GM23248 (cell line): ENCODE measurements around the gene LYPD8. TPM values are rescaled to one million over a fixed set of nuclear protein-coding genes. Genes with fewer than 3 reads are reported as not detected.
"Not testable (repeated sequence)": the region's sequence is repeated elsewhere in the genome, so short reads cannot be mapped to it uniquely, and the experiment has no call there.

Source experiments
- DNase-seq: peaks from one replicate; pipeline ENCODE4 v3.0.0-alpha.2; 2015
- H2AFZ ChIP-seq: fragments of 200-600 bp; sonication (generic); 2 replicates; pipeline ENCODE4 v1.6.1; 2016; ENCODE audit warnings: antibody characterized with exemption
- H3F3A ChIP-seq: fragments of 200-600 bp; sonication (generic); 2 replicates; pipeline ENCODE4 v1.6.1; 2016; ENCODE audit warnings: mild to moderate bottlenecking, antibody characterized with exemption, mixed run types; ENCODE audit not compliant: insufficient read depth
- H3K27ac ChIP-seq: fragments of 200-600 bp; sonication (generic); 2 replicates; pipeline ENCODE4 v1.5.1; 2016; ENCODE audit warnings: mild to moderate bottlenecking
- H3K27me3 ChIP-seq: fragments of 200-600 bp; sonication (generic); replicated peaks from 2 replicates; pipeline ENCODE4 v1.6.1; 2016; ENCODE audit warnings: mild to moderate bottlenecking; ENCODE audit not compliant: insufficient read depth
- H3K36me3 ChIP-seq: fragments of 200-600 bp; sonication (generic); 2 replicates; pipeline ENCODE4 v1.6.1; 2016; ENCODE audit warnings: low read depth, mild to moderate bottlenecking
- H3K4me1 ChIP-seq: fragments of 200-600 bp; sonication (generic); 2 replicates; pipeline ENCODE4 v1.6.1; 2016; ENCODE audit warnings: mild to moderate bottlenecking; ENCODE audit not compliant: insufficient read depth
- H3K4me2 ChIP-seq: fragments of 200-600 bp; sonication (generic); one replicate; pipeline ENCODE4 v1.6.1; 2016; ENCODE audit warnings: mild to moderate bottlenecking; ENCODE audit not compliant: unreplicated experiment
- H3K4me3 ChIP-seq: fragments of 200-600 bp; sonication (generic); 2 replicates; pipeline ENCODE4 v1.5.1; 2016; ENCODE audit warnings: mild to moderate bottlenecking
- H3K79me2 ChIP-seq: fragments of 200-600 bp; sonication (generic); 2 replicates; pipeline ENCODE4 v1.6.1; 2016; ENCODE audit warnings: mild to moderate bottlenecking; ENCODE audit not compliant: insufficient read depth
- H3K9ac ChIP-seq: fragments of 200-600 bp; sonication (generic); 2 replicates; pipeline ENCODE4 v1.6.1; 2016; ENCODE audit warnings: mild to moderate bottlenecking
- H3K9me2 ChIP-seq: fragments of 200-600 bp; sonication (generic); 2 replicates; pipeline ENCODE4 v1.6.1; 2016; ENCODE audit warnings: mixed run types, mild to moderate bottlenecking, moderate library complexity; ENCODE audit not compliant: insufficient read depth
- H3K9me3 ChIP-seq: fragments of 200-600 bp; sonication (generic); one replicate; pipeline ENCODE4 v1.6.1; 2017; ENCODE audit warnings: low read depth
- H4K20me1 ChIP-seq: fragments of 200-600 bp; sonication (generic); 2 replicates; pipeline ENCODE4 v1.6.0; 2016; ENCODE audit not compliant: insufficient read depth
- EZH2 ChIP-seq: fragments of 200-600 bp; sonication (generic); IDR thresholded peaks from 2 replicates; pipeline ENCODE4 v1.6.1; 2018; ENCODE audit warnings: antibody characterized with exemption, mild to moderate bottlenecking; ENCODE audit not compliant: insufficient read depth, poor library complexity, severe bottlenecking
- EZH2phosphoT487 ChIP-seq: fragments of 200-600 bp; sonication (generic); IDR thresholded peaks from 2 replicates; pipeline ENCODE4 v1.6.1; 2018; ENCODE audit warnings: antibody characterized with exemption, moderate library complexity, mild to moderate bottlenecking, low read depth; ENCODE audit not compliant: insufficient read depth
- WGBS, 2 experiments: methylation state at CpG; one replicate each; pipeline ENCODE4 v1.1.6; 2015 to 2017; ENCODE audit warnings: low lambda C conversion rate in 2 of 2, low coverage in 1 of 2; ENCODE audit errors: missing lambda C conversion rate in 2 of 2; 5-methylcytosine and 5-hydroxymethylcytosine counted together
- in situ Hi-C: fragments of 300-500 bp; cut with MboI; formaldehyde crosslinking; loops from 2 replicates; pipeline ENCODE4 v1.15.0; 2020
- polyA plus RNA-seq: library from polyadenylated mRNA; unstranded; fragments of >200 nt; fragmentation: Nextera tagmentation; extraction: Ambion mirVana; gene quantifications from 2 replicates; pipeline ENCODE4 v1.2.1, GENCODE V29; 2016
- total RNA-seq: library from RNA; depleted of rRNA; stranded (reverse); fragments of >200 nt; shearing (Covaris generic); gene quantifications from 2 replicates; pipeline ENCODE4 v1.2.3, GENCODE V29; 2014

The LYPD8 gene
- total and polyA plus RNA-seq, 2 experiments from 2014 or later = not detected

- Histone ChIP-seq H3K36me3 (no peaks in the 10 kb centered on the region), H3K4me1 (no peaks in the 10 kb centered on the region), H3K4me2 (no peak overlapping the region), H3K9ac (no peak overlapping the region), H3K9me2 (no peaks in the 10 kb centered on the region), H4K20me1 (no peaks in the 10 kb centered on the region), H3K27me3 (0 out of 2 replicates have a peak, but pooled peaks cover 3% of the 10 kb centered on the region), H2AFZ (no peak overlapping the region), H3K4me3 (no peak overlapping the region), H3K27ac (no peak overlapping the region), H3F3A (no peaks in the 10 kb centered on the region), H3K79me2 (no peaks in the 10 kb centered on the region), H3K9me3 (no peaks in the 10 kb centered on the region)
- in situ Hi-C loops = no loop called here
- WGBS, 2 experiments = 32 to 38% methylated on average over 3 of the region's 3 CpGs
- DNase-seq = no peak
- TF ChIP-seq EZH2 = no peak
- no peak for TF ChIP-seq EZH2phosphoT487
These were observed 44.9 kb upstream of the LYPD8 start for GRCh38 chr1:248800459-248800858.

- in situ Hi-C loops = no loop called here
- no peak for DNase-seq
- 53% methylated on average over 3 of the region's 3 CpGs for WGBS, 2 experiments
These were observed 43.2 kb upstream of the LYPD8 start for GRCh38 chr1:248798791-248799190.

GRCh38 chr1:248794663-248795062 is 39.1 kb upstream of the LYPD8 start:
- H3K4me3 ChIP-seq, H3K27ac ChIP-seq, H3K9me2 ChIP-seq, H3K4me1 ChIP-seq, H3K4me2 ChIP-seq, H3F3A ChIP-seq, H3K79me2 ChIP-seq, H2AFZ ChIP-seq, H4K20me1 ChIP-seq, H3K9ac ChIP-seq, H3K9me3 ChIP-seq, in situ Hi-C loops, H3K27me3 ChIP-seq, DNase-seq, H3K36me3 ChIP-seq: not testable (repeated sequence)
- WGBS, 2 experiments = 31% methylated on average over 5 of the region's 5 CpGs

More at GRCh38 chr1:248798791-248799190, 43.2 kb upstream of the LYPD8 start:
- H3K9me3 ChIP-seq = no peaks in the 10 kb centered on the region
- no peak overlapping the region for H3K27ac ChIP-seq
- H3K27me3 ChIP-seq = 0 out of 2 replicates have a peak, but pooled peaks cover 3% of the 10 kb centered on the region
- no peaks in the 10 kb centered on the region for H3K36me3 ChIP-seq
- no peaks in the 10 kb centered on the region for H3K4me1 ChIP-seq
- no peaks in the 10 kb centered on the region for H4K20me1 ChIP-seq
- TF ChIP-seq EZH2phosphoT487 (no peak), EZH2 (no peak)
- H3K4me2 ChIP-seq = no peak overlapping the region
- no peak overlapping the region for H3K9ac ChIP-seq
- no peaks in the 10 kb centered on the region for H3K9me2 ChIP-seq
- no peaks in the 10 kb centered on the region for H3K79me2 ChIP-seq
- H2AFZ ChIP-seq = no peak overlapping the region
- no peak overlapping the region for H3K4me3 ChIP-seq
- H3F3A ChIP-seq = no peaks in the 10 kb centered on the region

GRCh38 chr1:248793592-248793991 is 38.0 kb upstream of the LYPD8 start:
- Histone ChIP-seq H3F3A (no peaks in the 10 kb centered on the region), H3K79me2 (no peaks in the 10 kb centered on the region), H3K4me1 (no peaks in the 10 kb centered on the region), H4K20me1 (no peaks in the 10 kb centered on the region), H2AFZ (no peak overlapping the region), H3K9me3 (no peaks in the 10 kb centered on the region), H3K4me3 (no peak overlapping the region), H3K9me2 (no peaks in the 10 kb centered on the region), H3K36me3 (no peaks in the 10 kb centered on the region), H3K27ac (no peak overlapping the region), H3K9ac (no peak overlapping the region), H3K27me3 (no peaks in the 10 kb centered on the region), H3K4me2 (no peak overlapping the region)
- DNase-seq = no peak
- in situ Hi-C loops = no loop called here
- no peak for TF ChIP-seq EZH2phosphoT487
- no peak for TF ChIP-seq EZH2

GRCh38 chr1:248792342-248792741 is 36.8 kb upstream of the LYPD8 start:
- H3K9me2 ChIP-seq = no peaks in the 10 kb centered on the region
- H3F3A ChIP-seq = no peaks in the 10 kb centered on the region
- in situ Hi-C loops = no loop called here
- H3K27ac ChIP-seq = no peak overlapping the region
- H3K9me3 ChIP-seq = no peaks in the 10 kb centered on the region
- H3K27me3 ChIP-seq = no peaks in the 10 kb centered on the region
- no peak overlapping the region for H3K4me3 ChIP-seq
- DNase-seq = no peak
- H3K4me1 ChIP-seq = no peaks in the 10 kb centered on the region
- no peaks in the 10 kb centered on the region for H4K20me1 ChIP-seq
- H2AFZ ChIP-seq = no peak overlapping the region
- no peaks in the 10 kb centered on the region for H3K79me2 ChIP-seq
- WGBS, 2 experiments = 33 to 37% methylated on average over 5 of the region's 5 CpGs
- H3K4me2 ChIP-seq = no peak overlapping the region
- no peak overlapping the region for H3K9ac ChIP-seq
- TF ChIP-seq EZH2 = no peak
- no peak for TF ChIP-seq EZH2phosphoT487
- no peaks in the 10 kb centered on the region for H3K36me3 ChIP-seq
